Measurements from ENCODE around the gene SDK2.
A peak's percentile ranks its signal among the peaks of the same experiment; 100 is the strongest.

Gene SDK2

DNA sequence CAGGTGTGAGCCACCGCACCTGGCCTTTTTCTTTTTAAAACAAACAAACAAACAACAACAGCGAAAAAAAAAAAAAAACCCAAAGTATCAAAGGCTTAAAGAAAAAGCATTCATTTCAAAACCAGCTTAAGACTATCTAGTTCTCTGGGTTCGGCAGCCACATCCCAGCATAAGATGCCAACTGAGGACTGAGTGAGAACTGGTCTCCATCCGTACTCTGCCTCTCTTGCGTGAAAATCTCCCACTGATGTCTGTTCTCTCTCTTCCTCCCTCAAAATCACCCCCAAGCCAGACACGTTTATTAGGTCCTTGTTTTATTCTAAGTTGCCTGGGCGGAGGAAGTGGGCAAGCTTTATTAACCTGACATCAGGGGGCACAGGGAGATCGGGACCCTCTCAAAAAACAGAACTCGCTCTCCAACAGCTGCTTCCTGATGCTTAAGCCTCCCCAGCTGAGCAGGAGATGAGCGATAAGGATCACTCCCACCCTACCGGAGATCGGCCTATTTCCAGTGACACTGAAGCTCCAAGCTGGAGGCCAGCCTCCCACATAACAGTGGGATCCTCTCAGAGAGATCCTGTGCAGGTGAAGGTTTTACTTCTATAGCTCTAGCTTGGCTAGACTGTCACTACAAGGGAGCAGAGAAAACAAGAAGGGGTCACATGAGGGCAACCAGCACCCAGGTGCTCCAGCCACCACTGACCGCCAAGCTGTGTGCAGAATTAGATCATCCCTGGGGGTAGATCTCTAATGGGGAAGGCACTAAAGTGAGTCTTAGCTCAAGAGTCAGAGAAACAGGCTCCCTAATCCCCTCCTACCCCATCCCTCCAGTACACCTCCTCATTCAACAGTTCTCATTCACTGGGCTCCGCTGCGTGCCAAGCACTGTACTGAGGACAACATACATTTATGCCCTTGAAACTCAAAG is 346.0 kb downstream of the SDK2 start:
- TF ChIP-seq, protein P1, sequence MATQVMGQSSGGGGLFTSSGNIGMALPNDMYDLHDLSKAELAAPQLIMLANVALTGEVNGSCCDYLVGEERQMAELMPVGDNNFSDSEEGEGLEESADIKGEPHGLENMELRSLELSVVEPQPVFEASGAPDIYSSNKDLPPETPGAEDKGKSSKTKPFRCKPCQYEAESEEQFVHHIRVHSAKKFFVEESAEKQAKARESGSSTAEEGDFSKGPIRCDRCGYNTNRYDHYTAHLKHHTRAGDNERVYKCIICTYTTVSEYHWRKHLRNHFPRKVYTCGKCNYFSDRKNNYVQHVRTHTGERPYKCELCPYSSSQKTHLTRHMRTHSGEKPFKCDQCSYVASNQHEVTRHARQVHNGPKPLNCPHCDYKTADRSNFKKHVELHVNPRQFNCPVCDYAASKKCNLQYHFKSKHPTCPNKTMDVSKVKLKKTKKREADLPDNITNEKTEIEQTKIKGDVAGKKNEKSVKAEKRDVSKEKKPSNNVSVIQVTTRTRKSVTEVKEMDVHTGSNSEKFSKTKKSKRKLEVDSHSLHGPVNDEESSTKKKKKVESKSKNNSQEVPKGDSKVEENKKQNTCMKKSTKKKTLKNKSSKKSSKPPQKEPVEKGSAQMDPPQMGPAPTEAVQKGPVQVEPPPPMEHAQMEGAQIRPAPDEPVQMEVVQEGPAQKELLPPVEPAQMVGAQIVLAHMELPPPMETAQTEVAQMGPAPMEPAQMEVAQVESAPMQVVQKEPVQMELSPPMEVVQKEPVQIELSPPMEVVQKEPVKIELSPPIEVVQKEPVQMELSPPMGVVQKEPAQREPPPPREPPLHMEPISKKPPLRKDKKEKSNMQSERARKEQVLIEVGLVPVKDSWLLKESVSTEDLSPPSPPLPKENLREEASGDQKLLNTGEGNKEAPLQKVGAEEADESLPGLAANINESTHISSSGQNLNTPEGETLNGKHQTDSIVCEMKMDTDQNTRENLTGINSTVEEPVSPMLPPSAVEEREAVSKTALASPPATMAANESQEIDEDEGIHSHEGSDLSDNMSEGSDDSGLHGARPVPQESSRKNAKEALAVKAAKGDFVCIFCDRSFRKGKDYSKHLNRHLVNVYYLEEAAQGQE (IDR thresholded peaks at IDR 0.05; ENCODE audit: insufficient read depth in 1 of 2, low read depth in 2 of 2, low read length in 2 of 2) = no peak
- TF ChIP-seq SIN3A (IDR thresholded peaks at IDR 0.05; ENCODE audit: borderline replicate concordance, insufficient read depth, low read length) (peak; percentile 61; the same call in 1 of the 2 replicates), TAF1 (IDR thresholded peaks at IDR 0.05; ENCODE audit: borderline replicate concordance, insufficient read depth, low read length) (no peak), FOXP2 (optimal IDR thresholded peaks at IDR 0.05; ENCODE audit: borderline replicate concordance, extremely low read depth, extremely low read length, insufficient read depth) (no peak), POLR2AphosphoS5 (IDR thresholded peaks at IDR 0.05; ENCODE audit: low read depth, low read length) (no peak)

DNA sequence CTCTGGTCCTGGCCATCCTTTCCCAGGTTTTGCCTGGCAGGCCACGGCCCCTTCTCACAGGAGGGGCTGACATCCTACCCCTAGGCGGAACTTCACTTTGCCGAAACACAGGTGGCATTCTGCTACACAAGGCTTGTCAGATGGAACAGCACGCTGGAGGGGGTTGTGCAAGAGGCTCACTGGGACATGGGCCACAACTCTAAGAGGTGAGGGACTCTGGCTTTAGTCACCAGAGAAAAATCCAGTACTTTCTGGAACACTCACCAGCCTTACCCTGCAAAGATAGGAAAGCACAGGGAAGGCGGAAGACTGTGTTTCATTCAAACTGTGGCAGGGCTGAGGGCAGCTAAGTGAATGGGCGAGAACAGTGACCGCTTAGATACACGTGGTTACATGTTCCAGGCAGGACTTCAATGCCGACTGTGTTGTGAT is 350.7 kb downstream of the SDK2 start:
- TF ChIP-seq, protein P1 (IDR thresholded peaks at IDR 0.05; ENCODE audit: insufficient read depth in 1 of 2, low read depth in 2 of 2, low read length in 2 of 2) = no peak
- no peak for TF ChIP-seq SIN3A (IDR thresholded peaks at IDR 0.05; ENCODE audit: borderline replicate concordance, insufficient read depth, low read length)
- no peak for TF ChIP-seq POLR2AphosphoS5 (IDR thresholded peaks at IDR 0.05; ENCODE audit: low read depth, low read length)
- TF ChIP-seq FOXP2 (optimal IDR thresholded peaks at IDR 0.05; ENCODE audit: borderline replicate concordance, extremely low read depth, extremely low read length, insufficient read depth) = no peak
- no peak for TF ChIP-seq TAF1 (IDR thresholded peaks at IDR 0.05; ENCODE audit: borderline replicate concordance, insufficient read depth, low read length)

DNA sequence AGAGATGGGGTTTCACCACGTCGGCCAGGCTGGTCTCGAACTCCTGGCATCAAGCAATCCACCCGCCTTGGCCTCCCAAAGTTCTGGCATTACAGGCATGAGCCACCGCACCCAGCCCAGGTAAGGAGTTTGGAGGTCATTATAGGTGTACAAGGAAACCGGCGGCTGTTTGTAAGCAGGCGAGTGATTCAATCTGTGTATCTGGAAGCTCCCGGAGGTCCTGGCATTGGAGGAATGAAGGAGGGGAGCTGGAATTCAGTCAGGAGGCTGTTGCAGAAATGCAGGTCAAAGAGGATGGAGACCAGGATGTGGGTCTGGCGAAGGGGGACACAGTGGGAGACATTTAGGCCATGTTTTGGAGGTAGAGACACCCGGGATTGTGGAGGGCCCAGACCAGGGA is 351.2 kb downstream of the SDK2 start:
- no peak for TF ChIP-seq FOXP2 (optimal IDR thresholded peaks at IDR 0.05; ENCODE audit: borderline replicate concordance, extremely low read depth, extremely low read length, insufficient read depth)
- TF ChIP-seq POLR2AphosphoS5 (IDR thresholded peaks at IDR 0.05; ENCODE audit: low read depth, low read length) = no peak
- TF ChIP-seq, protein P1 (IDR thresholded peaks at IDR 0.05; ENCODE audit: insufficient read depth in 1 of 2, low read depth in 2 of 2, low read length in 2 of 2) = no peak

DNA sequence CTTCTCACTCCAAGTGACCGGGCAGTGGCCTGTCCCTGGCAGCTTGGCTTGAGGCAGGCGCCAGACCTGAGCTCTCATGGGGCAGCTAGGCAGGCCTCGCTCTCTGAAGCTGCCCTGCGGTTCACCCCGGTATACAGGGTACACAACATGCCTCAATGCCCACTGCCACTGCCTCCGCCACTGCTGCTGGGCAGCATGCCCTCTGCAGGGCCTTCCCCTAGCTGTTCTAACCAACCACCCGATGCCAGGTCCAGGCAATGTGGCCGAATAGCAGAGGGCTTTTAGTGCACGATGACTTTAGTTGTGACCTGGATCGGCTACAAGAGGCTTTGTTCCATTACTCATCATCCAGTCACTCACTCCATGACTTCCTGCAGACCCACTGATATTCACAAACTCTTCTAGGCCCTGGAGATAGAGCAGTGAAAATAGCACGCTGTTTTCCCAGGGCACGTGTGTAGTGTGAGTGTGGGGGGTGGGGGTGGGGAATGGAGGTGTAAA is 352.2 kb downstream of the SDK2 start:
- TF ChIP-seq FOXP2 (optimal IDR thresholded peaks at IDR 0.05; ENCODE audit: borderline replicate concordance, extremely low read depth, extremely low read length, insufficient read depth) (no peak), POLR2AphosphoS5 (IDR thresholded peaks at IDR 0.05; ENCODE audit: low read depth, low read length) (no peak), SIN3A (IDR thresholded peaks at IDR 0.05; ENCODE audit: borderline replicate concordance, insufficient read depth, low read length) (no peak), TAF1 (IDR thresholded peaks at IDR 0.05; ENCODE audit: borderline replicate concordance, insufficient read depth, low read length) (no peak)
- TF ChIP-seq, protein P1 (IDR thresholded peaks at IDR 0.05; ENCODE audit: insufficient read depth in 1 of 2, low read depth in 2 of 2, low read length in 2 of 2) = no peak
